Muscle layer of colon (tissue), 2 donors: ENCODE data around the gene CAB39L.

ENCODE experiments used
- H3K27ac ChIP-seq: one replicate; pipeline ENCODE4 v1.7.0; 2013; ENCODE audit warnings: low read depth, mild to moderate bottlenecking, low read length, moderate library complexity
- H3K27me3 ChIP-seq, 2 donors: one replicate each; pipeline ENCODE4 v1.7.0; 2013; ENCODE audit warnings: low read length in 2 of 2, mild to moderate bottlenecking in 2 of 2; ENCODE audit not compliant: insufficient read depth in 2 of 2, control insufficient read depth in 1 of 2
- H3K36me3 ChIP-seq: one replicate; pipeline ENCODE4 v1.7.0; 2013; ENCODE audit warnings: mild to moderate bottlenecking, low read length; ENCODE audit not compliant: insufficient read depth
- H3K4me1 ChIP-seq: one replicate; pipeline ENCODE4 v1.7.0; 2013; ENCODE audit warnings: mild to moderate bottlenecking, low read length; ENCODE audit not compliant: insufficient read depth
- H3K4me3 ChIP-seq, 2 donors: one replicate each; pipeline ENCODE4 v1.7.0; 2013; ENCODE audit warnings: low read length in 2 of 2, low read depth in 1 of 2, mild to moderate bottlenecking in 1 of 2, moderate library complexity in 1 of 2
- H3K9ac ChIP-seq: one replicate; pipeline ENCODE4 v1.7.0; 2013; ENCODE audit warnings: low read length
- H3K9me3 ChIP-seq: one replicate; pipeline ENCODE4 v1.7.0; 2013; ENCODE audit warnings: mild to moderate bottlenecking, low read length
- donor health status: abdominal sarcoma.
- donor health status: Adenocarcinoma of cecum.

CAB39L gene

DNA sequence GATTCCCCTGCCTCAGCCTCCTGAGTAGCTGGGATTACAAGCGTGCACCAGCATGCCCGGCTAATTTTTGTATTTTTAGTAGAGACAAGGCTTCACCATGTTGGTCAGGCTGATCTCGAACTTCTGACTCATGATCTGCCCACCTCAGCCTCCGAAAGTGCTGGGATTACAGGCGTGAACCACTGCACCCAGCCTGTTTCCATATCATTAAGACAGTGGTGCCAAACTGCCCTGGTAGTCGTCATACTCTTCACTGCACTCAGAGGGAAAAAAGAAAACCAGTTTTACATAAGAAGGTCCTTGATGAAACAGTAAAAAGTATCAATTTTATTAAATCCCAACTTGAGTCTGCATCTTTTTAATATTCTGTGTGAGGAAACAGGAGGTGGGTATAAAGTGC, 181.2 kb downstream of the CAB39L start:
- Histone ChIP-seq H3K36me3 (peaks cover 45% of the 10 kb centered on the region), H3K4me1 (no peaks in the 10 kb centered on the region), H3K27ac (no peak overlapping the region), H3K4me3 (no peak overlapping the region), H3K9me3 (no peaks in the 10 kb centered on the region), H3K9ac (no peak overlapping the region), H3K27me3 (no peaks in the 10 kb centered on the region)

DNA sequence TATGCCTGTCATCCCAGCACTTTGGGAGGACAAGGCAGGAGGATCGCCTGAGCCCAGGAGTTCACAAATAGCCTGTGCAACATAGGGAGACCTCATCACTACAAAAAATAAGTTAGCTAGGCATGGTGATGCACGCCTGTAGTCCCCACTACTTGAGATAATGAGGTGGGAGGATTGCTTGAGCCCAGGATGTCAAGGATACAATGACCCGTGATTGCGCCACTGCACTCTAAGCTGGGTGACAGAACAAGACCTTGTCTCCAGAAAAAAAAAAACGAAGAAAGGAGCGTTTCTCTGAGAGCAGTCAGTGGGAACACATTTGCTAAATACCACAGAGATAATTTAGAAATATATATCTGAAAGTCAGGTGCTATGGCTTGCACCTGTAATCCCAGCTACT, 184.3 kb downstream of the CAB39L start:
- Histone ChIP-seq H3K4me3 (no peak overlapping the region), H3K36me3 (peaks cover 49% of the 10 kb centered on the region), H3K4me1 (no peaks in the 10 kb centered on the region), H3K27ac (no peak overlapping the region), H3K27me3 (no peaks in the 10 kb centered on the region), H3K9ac (no peak overlapping the region), H3K9me3 (no peaks in the 10 kb centered on the region)
